GM12891 (cell line): ENCODE data around the gene SCAF1.

ENCODE experiments used
- DNase-seq: peaks from one replicate; pipeline ENCODE4 v3.0.0; 2011; ENCODE audit warnings: low spot score; ENCODE audit not compliant: insufficient read length
- FAIRE-seq: peaks from 2 replicates; lab custom pipeline; 2011; peaks lifted over from hg19 to GRCh38; lab: Jason Lieb, UNC
- PAX5 ChIP-seq: IDR thresholded peaks from 2 replicates; pipeline ENCODE4 v1.6.1; 2011; ENCODE audit warnings: low read length, moderate library complexity, mild to moderate bottlenecking; ENCODE audit not compliant: insufficient read depth, severe bottlenecking
- POLR2A ChIP-seq: IDR thresholded peaks from 2 replicates; pipeline ENCODE4 v1.6.1; 2011; ENCODE audit warnings: low read depth, low read length, control low read depth
- POLR2AphosphoS5 ChIP-seq: IDR thresholded peaks from 2 replicates; pipeline ENCODE4 v1.6.1; 2011; ENCODE audit warnings: low read depth, low read length, control low read depth
- POU2F2 ChIP-seq: IDR thresholded peaks from 2 replicates; pipeline ENCODE4 v1.6.1; 2011; ENCODE audit warnings: low read depth, mild to moderate bottlenecking, control low read depth, low read length, moderate library complexity
- SPI1 ChIP-seq: IDR thresholded peaks from 2 replicates; pipeline ENCODE4 v1.6.1; 2011; ENCODE audit warnings: low read depth, low read length, control low read depth
- TAF1 ChIP-seq: IDR thresholded peaks from 2 replicates; pipeline ENCODE4 v1.6.1; 2011; ENCODE audit warnings: low read depth, low read length, control low read depth

SCAF1 gene

DNA sequence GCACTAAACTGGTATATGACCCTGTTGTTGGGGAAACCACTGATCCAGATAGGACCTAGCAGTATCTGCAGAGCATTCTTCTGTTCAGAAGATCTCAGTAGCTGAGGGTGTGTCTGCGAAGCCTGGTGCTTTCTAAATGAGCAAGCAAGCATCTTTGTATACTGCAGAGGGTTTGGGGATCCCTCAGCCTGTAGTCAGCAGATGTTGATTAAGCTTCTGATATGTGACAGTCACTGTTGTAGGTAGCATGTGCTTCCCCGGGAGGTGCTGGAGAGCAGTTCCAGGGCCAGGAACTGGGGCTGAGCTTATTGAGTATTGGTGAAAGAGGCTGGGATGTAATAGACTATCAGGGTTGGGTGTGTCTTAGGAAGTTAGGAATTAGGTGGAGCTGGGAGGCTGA is 1.5 kb downstream of the SCAF1 start:
- peak; percentile 58 for FAIRE-seq
- TF ChIP-seq POU2F2 = no peak
- TF ChIP-seq SPI1 = no peak
- TF ChIP-seq POLR2AphosphoS5 = no peak
- no peak for TF ChIP-seq POLR2A
- no peak for TF ChIP-seq TAF1
- no peak for TF ChIP-seq PAX5
- peak; percentile 58 for DNase-seq

GRCh38 chr19:49645592-49645991 is 3.6 kb downstream of the SCAF1 start:
- no peak for TF ChIP-seq POLR2AphosphoS5
- no peak for TF ChIP-seq POU2F2
- no peak for TF ChIP-seq PAX5
- TF ChIP-seq POLR2A = no peak
- TF ChIP-seq SPI1 = no peak
- TF ChIP-seq TAF1 = no peak
- FAIRE-seq (no peak), DNase-seq (no peak)

DNA sequence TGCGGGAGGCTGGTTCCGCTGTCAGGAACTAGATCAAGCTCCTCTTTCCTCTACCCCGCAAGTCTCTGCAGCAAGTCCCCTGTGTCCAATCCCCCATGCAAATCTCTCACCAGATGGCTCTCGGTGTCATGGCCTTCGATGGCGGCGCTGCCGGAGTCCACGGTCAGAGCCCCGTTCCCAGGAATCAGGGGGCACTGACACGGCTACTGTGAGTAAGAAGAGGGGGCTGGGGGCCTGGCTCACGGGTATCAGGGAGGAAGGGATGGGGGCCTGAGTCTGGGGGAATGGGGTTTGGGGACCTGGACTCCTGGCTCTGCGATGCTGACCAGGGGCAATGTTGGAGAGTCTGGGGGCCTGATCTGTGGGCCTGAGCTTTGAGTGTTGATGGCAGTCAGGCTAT is 4.0 kb downstream of the SCAF1 start:
- FAIRE-seq = no peak
- no peak for TF ChIP-seq SPI1
- TF ChIP-seq POLR2AphosphoS5 = no peak
- TF ChIP-seq POLR2A = no peak
- TF ChIP-seq POU2F2 = no peak
- TF ChIP-seq PAX5 = no peak
- no peak for DNase-seq

DNA sequence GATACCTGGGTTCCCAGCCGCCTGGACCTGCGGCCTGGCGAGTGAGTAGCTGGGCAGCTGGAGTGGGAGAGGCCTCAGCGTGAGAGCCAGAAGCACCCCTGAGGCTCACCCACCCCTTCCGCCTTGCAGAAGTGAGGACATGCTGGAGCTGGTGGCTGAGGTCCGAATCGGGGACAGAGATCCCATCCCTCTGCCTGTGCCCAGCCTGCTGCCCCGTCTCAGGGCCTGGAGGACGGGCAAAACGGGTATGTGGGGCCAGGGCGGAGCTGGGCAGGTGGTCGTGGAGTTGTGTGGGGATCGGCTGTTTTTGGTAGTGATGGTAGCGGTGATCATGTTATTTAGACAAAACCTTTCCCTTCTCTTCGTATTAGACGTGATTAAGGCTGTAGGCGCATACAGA is 4.6 kb downstream of the SCAF1 start:
- no peak for DNase-seq

DNA sequence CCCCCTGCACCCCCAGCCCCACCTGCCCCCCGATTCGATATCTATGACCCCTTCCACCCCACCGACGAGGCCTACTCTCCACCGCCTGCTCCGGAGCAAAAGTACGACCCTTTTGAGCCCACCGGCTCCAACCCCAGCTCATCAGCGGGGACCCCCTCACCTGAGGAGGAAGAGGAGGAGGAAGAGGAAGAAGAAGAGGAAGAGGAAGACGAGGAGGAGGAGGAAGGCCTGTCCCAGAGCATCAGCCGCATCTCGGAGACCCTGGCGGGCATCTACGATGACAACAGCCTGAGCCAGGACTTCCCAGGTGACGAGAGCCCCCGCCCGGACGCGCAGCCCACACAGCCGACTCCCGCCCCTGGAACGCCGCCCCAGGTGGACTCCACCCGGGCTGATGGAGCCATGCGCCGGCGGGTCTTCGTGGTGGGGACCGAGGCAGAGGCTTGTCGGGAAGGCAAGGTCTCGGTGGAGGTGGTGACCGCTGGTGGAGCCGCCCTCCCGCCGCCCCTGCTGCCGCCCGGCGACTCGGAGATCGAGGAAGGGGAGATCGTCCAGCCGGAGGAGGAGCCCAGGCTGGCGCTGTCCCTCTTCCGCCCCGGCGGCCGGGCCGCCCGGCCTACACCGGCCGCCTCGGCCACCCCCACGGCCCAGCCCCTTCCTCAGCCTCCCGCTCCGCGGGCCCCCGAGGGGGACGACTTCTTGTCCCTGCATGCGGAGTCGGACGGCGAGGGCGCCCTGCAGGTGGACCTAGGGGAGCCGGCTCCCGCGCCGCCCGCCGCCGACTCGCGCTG is 9.2 kb downstream of the SCAF1 start:
- DNase-seq (peak; percentile 29), FAIRE-seq (no peak)
- TF ChIP-seq POU2F2 (no peak), TAF1 (no peak), POLR2A (no peak), PAX5 (no peak), SPI1 (no peak), POLR2AphosphoS5 (no peak)

More for the DNA sequence above, 4.6 kb downstream of the SCAF1 start:
- no peak for FAIRE-seq
- no peak for TF ChIP-seq POLR2A
- TF ChIP-seq PAX5 = no peak
- no peak for TF ChIP-seq SPI1
- TF ChIP-seq POU2F2 = no peak
- TF ChIP-seq POLR2AphosphoS5 = no peak
- no peak for TF ChIP-seq TAF1

DNA sequence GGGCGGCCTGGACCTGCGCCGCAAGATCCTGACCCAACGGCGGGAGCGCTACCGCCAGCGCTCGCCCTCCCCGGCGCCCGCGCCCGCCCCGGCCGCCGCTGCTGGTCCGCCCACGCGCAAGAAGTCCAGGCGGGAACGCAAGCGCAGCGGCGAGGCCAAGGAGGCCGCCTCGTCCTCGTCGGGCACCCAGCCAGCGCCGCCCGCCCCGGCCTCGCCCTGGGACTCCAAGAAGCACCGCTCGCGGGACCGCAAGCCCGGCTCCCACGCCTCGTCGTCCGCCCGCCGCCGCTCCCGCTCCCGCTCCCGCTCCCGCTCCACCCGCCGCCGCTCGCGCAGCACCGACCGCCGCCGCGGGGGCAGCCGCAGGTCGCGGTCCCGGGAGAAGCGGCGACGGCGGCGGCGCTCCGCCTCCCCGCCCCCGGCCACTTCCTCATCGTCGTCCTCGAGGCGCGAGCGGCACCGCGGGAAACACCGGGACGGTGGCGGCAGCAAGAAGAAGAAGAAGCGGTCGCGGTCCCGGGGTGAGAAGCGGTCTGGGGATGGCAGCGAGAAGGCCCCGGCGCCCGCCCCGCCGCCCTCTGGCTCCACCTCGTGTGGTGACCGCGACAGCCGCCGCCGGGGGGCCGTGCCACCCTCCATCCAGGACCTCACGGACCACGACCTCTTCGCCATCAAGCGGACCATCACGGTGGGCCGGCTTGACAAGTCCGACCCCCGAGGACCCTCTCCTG is 10.0 kb downstream of the SCAF1 start:
- DNase-seq = no peak
- TF ChIP-seq TAF1 (no peak), POLR2A (no peak), POU2F2 (no peak), POLR2AphosphoS5 (no peak), SPI1 (no peak), PAX5 (no peak)
- FAIRE-seq = no peak

GRCh38 chr19:49652551-49653465 is 10.8 kb downstream of the SCAF1 start:
- TF ChIP-seq SPI1 (no peak), POLR2A (no peak), POLR2AphosphoS5 (no peak), PAX5 (no peak), POU2F2 (no peak)

GRCh38 chr19:49653466-49653806 is 11.4 kb downstream of the SCAF1 start:
- FAIRE-seq = no peak
- TF ChIP-seq POLR2A = no peak
- TF ChIP-seq SPI1 = no peak
- no peak for TF ChIP-seq PAX5
- TF ChIP-seq POU2F2 = no peak
- no peak for TF ChIP-seq POLR2AphosphoS5
- no peak for TF ChIP-seq TAF1
- no peak for DNase-seq

More at GRCh38 chr19:49652551-49653465, 10.8 kb downstream of the SCAF1 start:
- DNase-seq (no peak), FAIRE-seq (no peak)
